Measurements from ENCODE around the gene DRG2.

GRCh38 chr17:18079543-18079942 is 8.2 kb upstream of the DRG2 start:
- TF ChIP-seq, protein P1, sequence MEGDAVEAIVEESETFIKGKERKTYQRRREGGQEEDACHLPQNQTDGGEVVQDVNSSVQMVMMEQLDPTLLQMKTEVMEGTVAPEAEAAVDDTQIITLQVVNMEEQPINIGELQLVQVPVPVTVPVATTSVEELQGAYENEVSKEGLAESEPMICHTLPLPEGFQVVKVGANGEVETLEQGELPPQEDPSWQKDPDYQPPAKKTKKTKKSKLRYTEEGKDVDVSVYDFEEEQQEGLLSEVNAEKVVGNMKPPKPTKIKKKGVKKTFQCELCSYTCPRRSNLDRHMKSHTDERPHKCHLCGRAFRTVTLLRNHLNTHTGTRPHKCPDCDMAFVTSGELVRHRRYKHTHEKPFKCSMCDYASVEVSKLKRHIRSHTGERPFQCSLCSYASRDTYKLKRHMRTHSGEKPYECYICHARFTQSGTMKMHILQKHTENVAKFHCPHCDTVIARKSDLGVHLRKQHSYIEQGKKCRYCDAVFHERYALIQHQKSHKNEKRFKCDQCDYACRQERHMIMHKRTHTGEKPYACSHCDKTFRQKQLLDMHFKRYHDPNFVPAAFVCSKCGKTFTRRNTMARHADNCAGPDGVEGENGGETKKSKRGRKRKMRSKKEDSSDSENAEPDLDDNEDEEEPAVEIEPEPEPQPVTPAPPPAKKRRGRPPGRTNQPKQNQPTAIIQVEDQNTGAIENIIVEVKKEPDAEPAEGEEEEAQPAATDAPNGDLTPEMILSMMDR (IDR thresholded peaks at IDR 0.05; ENCODE audit: insufficient read depth, low read length) = no peak
- TF ChIP-seq POLR2AphosphoS5 (IDR thresholded peaks at IDR 0.05; ENCODE audit: low read depth) (no peak), GABPA (IDR thresholded peaks at IDR 0.05; ENCODE audit: low read depth) (no peak)

Data from HL-60 (cell line).